Measurements from ENCODE around the gene MEIG1.

GRCh38 chr10:14982744-14983143 is 23.6 kb downstream of the MEIG1 start:
- TF ChIP-seq BHLHE40 (IDR thresholded peaks at IDR 0.05; ENCODE audit: low read depth, low read length) (no peak), RAD21 (conservative IDR thresholded peaks at IDR 0.05 in 1 of 2, IDR thresholded peaks at IDR 0.05 in 1 of 2) (no peak), CTCF (IDR thresholded peaks at IDR 0.05) (no peak), MAX (IDR thresholded peaks at IDR 0.05) (no peak), RCOR1 (IDR thresholded peaks at IDR 0.05; ENCODE audit: low read depth, low read length) (no peak), JUN (IDR thresholded peaks at IDR 0.05) (no peak), POLR2A (IDR thresholded peaks at IDR 0.05; ENCODE audit: low read length) (no peak), CBX2 (IDR thresholded peaks at IDR 0.05; ENCODE audit: borderline replicate concordance, low read depth) (no peak), CHD2 (IDR thresholded peaks at IDR 0.05; ENCODE audit: low read length, partially characterized antibody) (no peak), ESRRA (IDR thresholded peaks at IDR 0.05; ENCODE audit: borderline replicate concordance, low read length) (no peak)
